Liver (tissue), 9 donors: Measurements from ENCODE around the gene KRT80. TPM values are rescaled to one million over a fixed set of nuclear protein-coding genes. Genes with fewer than 3 reads are reported as not detected.

Experiments
- DNase-seq: peaks from one replicate; pipeline ENCODE4 v3.0.0-alpha.2; 2017; ENCODE audit warnings: low spot score
- H3K27ac ChIP-seq, 2 donors: one replicate each; pipeline ENCODE4 v1.7.0; 2013; ENCODE audit warnings: inconsistent platforms in 2 of 2, low read length in 2 of 2, control low read depth in 1 of 2, low read depth in 1 of 2, mild to moderate bottlenecking in 1 of 2
- H3K27me3 ChIP-seq, 4 donors: one replicate each; pipeline versions ENCODE4 v1.6.1 to v1.7.0; 2013; ENCODE audit warnings: low read length in 3 of 4, inconsistent platforms in 1 of 4, mild to moderate bottlenecking in 1 of 4, moderate library complexity in 1 of 4; ENCODE audit not compliant: control insufficient read depth in 4 of 4, insufficient read depth in 4 of 4
- H3K36me3 ChIP-seq, 4 donors: one replicate each; pipeline versions ENCODE4 v1.6.1 to v1.7.0; 2013; ENCODE audit warnings: low read length in 3 of 4, mild to moderate bottlenecking in 3 of 4, low read depth in 1 of 4, moderate library complexity in 1 of 4; ENCODE audit not compliant: control insufficient read depth in 4 of 4, insufficient read depth in 3 of 4
- H3K4me1 ChIP-seq, 4 donors: one replicate each; pipeline versions ENCODE4 v1.6.1 to v1.7.0; 2013; ENCODE audit warnings: low read length in 3 of 4, mild to moderate bottlenecking in 3 of 4, moderate library complexity in 1 of 4; ENCODE audit not compliant: control insufficient read depth in 4 of 4, insufficient read depth in 4 of 4
- H3K4me3 ChIP-seq, 3 donors: one replicate each; pipeline versions ENCODE4 v1.6.1 to v1.7.0; 2013; ENCODE audit warnings: low read length in 3 of 3, control low read depth in 1 of 3, low read depth in 1 of 3, mild to moderate bottlenecking in 1 of 3
- H3K9ac ChIP-seq, 2 donors: one replicate each; pipeline ENCODE4 v1.7.0; 2013; ENCODE audit warnings: low read length in 2 of 2, mild to moderate bottlenecking in 2 of 2, moderate library complexity in 2 of 2, control low read depth in 1 of 2, low read depth in 1 of 2
- H3K9me3 ChIP-seq, 4 donors: one replicate each; pipeline versions ENCODE4 v1.6.1 to v1.7.0; 2013; ENCODE audit warnings: low read length in 3 of 4; ENCODE audit not compliant: control insufficient read depth in 4 of 4
- ATF3 ChIP-seq: IDR thresholded peaks from 2 replicates; pipeline ENCODE4 v1.6.1; 2016; ENCODE audit warnings: antibody characterized with exemption
- CTCF ChIP-seq: fragments of 150-350 bp; IDR thresholded peaks from 2 replicates; pipeline ENCODE4 v1.5.1; 2017; ENCODE audit warnings: improper control_type of control experiment, low read depth, low read length; ENCODE audit not compliant: missing input control
- EGR1 ChIP-seq, 2 donors: IDR thresholded peaks; 2 replicates each; pipeline ENCODE4 v1.6.1; 2016 to 2018; ENCODE audit warnings: antibody characterized with exemption in 2 of 2, low read depth in 2 of 2
- FOXA1 ChIP-seq: IDR thresholded peaks from 2 replicates; pipeline ENCODE4 v1.6.1; 2016; ENCODE audit warnings: antibody characterized with exemption
- FOXA2 ChIP-seq: IDR thresholded peaks from 2 replicates; pipeline ENCODE4 v1.6.1; 2016; ENCODE audit warnings: antibody characterized with exemption
- HNF4A ChIP-seq, 2 donors: conservative IDR thresholded peaks; 2 replicates each; pipeline ENCODE4 v1.6.1; 2016; ENCODE audit warnings: antibody characterized with exemption in 2 of 2, mild to moderate bottlenecking in 2 of 2
- HNF4G ChIP-seq: IDR thresholded peaks from 2 replicates; pipeline ENCODE4 v1.6.1; 2016; ENCODE audit warnings: antibody characterized with exemption
- JUND ChIP-seq, 2 donors: IDR thresholded peaks; 2 replicates each; pipeline ENCODE4 v1.6.1; 2016; ENCODE audit warnings: antibody characterized with exemption in 2 of 2
- MAX ChIP-seq: IDR thresholded peaks from 2 replicates; pipeline ENCODE4 v1.6.1; 2016; ENCODE audit warnings: antibody characterized with exemption
- NR2F2 ChIP-seq: IDR thresholded peaks from 2 replicates; pipeline ENCODE4 v1.6.1; 2016; ENCODE audit warnings: antibody characterized with exemption
- REST ChIP-seq: IDR thresholded peaks from 2 replicates; pipeline ENCODE4 v1.6.1; 2016; ENCODE audit warnings: antibody characterized with exemption, mild to moderate bottlenecking
- SP1 ChIP-seq: IDR thresholded peaks from 2 replicates; pipeline ENCODE4 v1.6.1; 2018; ENCODE audit warnings: antibody characterized with exemption, mild to moderate bottlenecking
- ZBTB33 ChIP-seq: IDR thresholded peaks from 2 replicates; pipeline ENCODE4 v1.6.1; 2016; ENCODE audit warnings: antibody characterized with exemption
- WGBS: extraction: QIAGEN DNeasy Blood & Tissue Kit; methylation state at CpG from one replicate; pipeline ENCODE4 v1.1.7; 2013; 5-methylcytosine and 5-hydroxymethylcytosine counted together
- polyA plus RNA-seq, 2 donors: library from polyadenylated mRNA; stranded (reverse) in 1 of 2; unstranded in 1 of 2; fragments of 200-250 nt in 1 of 2; fragments of >200 nt in 1 of 2; fragmentation: Nextera tagmentation in 1 of 2; extraction: Ambion mirVana in 1 of 2; gene quantifications; one replicate each; pipeline versions ENCODE4 v1.2.1 to v1.2.3, GENCODE V29; 2013 to 2015
- total RNA-seq, 2 donors: library from RNA; depleted of rRNA; stranded (reverse); fragments of >200 nt; gene quantifications; one replicate each; pipeline ENCODE4 v1.2.3, GENCODE V29; 2014
- donor health status: healthy.
- donor health status: healthy.
- donor health status: healthy.
- donor health status: healthy.
- donor health status: healthy.

Gene KRT80
- total and polyA plus RNA-seq, 4 donors, result 0.04 to 0.12 (median 0.07) TPM

- WGBS, result 65% methylated on average over 2 of the region's 2 CpGs
Measured at GRCh38 chr12:52229836-52230343, 38.1 kb upstream of the KRT80 start.

GRCh38 chr12:52228931-52229330 lies 37.1 kb upstream of the KRT80 start:
- Histone ChIP-seq H3K9ac (no peak overlapping the region), H3K4me3 (no peak overlapping the region), H3K4me1 (peaks cover 0 to 4% (median 0%) of the 10 kb centered on the region in 4 donors), H3K9me3 (no peaks in the 10 kb centered on the region), H3K36me3 (no peaks in the 10 kb centered on the region), H3K27ac (no peak overlapping the region), H3K27me3 (peaks cover 0 to 14% (median 5%) of the 10 kb centered on the region in 4 donors)
- TF ChIP-seq MAX (no peak), ZBTB33 (no peak), CTCF (no peak), SP1 (no peak), EGR1 (IDR thresholded peaks at IDR 0.05; ENCODE audit: low read depth in 2 of 2) (no peak), NR2F2 (no peak), HNF4G (no peak), HNF4A (conservative IDR thresholded peaks at IDR 0.05) (no peak), REST (no peak), FOXA2 (no peak), FOXA1 (no peak), JUND (IDR thresholded peaks at IDR 0.05) (no peak)
- WGBS, result 89% methylated on average over 6 of the region's 6 CpGs
- no peak for DNase-seq

More at GRCh38 chr12:52229836-52230343, 38.1 kb upstream of the KRT80 start:
- Histone ChIP-seq H3K9me3 (no peaks in the 10 kb centered on the region), H3K9ac (no peak overlapping the region), H3K27me3 (peaks cover 0 to 14% (median 5%) of the 10 kb centered on the region in 4 donors), H3K36me3 (no peaks in the 10 kb centered on the region), H3K4me3 (no peak overlapping the region), H3K27ac (no peak overlapping the region), H3K4me1 (peaks cover 0 to 4% (median 0%) of the 10 kb centered on the region in 4 donors)
- TF ChIP-seq HNF4A (conservative IDR thresholded peaks at IDR 0.05) (no peak), ATF3 (no peak), REST (no peak)
- no peak for DNase-seq
